MM.1S (cell line): ENCODE data around the gene OGFOD3.

ENCODE experiments used
- EZH2 ChIP-seq: fragments of 300-600 bp; sonication (generic); optimal IDR thresholded peaks from 2 replicates; pipeline ENCODE3; 2017; ENCODE audit warnings: low read depth, mild to moderate bottlenecking, antibody characterized with exemption, low read length, mixed read lengths
- EZH2phosphoT487 ChIP-seq: fragments of 300-600 bp; sonication (generic); IDR thresholded peaks from 2 replicates; pipeline ENCODE4 v1.6.1; 2018; ENCODE audit warnings: antibody characterized with exemption, low read length
- TF ChIP-seq, protein P1 (sequence below): fragments of 300-600 bp; sonication (generic); IDR thresholded peaks from 2 replicates; pipeline ENCODE4 v1.5.1; 2016; ENCODE audit warnings: antibody characterized with exemption, low read length, mixed read lengths

DNA sequence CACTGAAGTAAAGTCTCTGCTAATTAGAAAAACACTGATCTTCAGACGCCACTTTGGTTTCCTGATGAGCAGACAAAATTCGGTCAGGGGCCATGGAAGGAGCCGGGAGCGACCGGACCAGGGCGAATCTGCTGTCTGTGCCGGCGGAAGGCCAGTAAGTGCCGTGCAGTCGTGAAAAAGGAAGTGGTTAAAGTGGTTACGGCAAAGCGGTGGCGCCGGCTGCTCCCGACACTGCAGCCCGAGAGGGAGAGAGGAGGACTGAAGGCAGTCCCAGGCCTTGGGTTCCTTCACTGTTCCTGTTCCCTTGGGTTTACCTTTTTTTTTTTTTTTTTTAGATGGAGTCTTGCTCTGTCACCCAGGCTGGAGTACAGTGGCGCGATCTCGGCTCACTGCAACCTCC lies 17.6 kb downstream of the OGFOD3 start:
- TF ChIP-seq, protein P1, sequence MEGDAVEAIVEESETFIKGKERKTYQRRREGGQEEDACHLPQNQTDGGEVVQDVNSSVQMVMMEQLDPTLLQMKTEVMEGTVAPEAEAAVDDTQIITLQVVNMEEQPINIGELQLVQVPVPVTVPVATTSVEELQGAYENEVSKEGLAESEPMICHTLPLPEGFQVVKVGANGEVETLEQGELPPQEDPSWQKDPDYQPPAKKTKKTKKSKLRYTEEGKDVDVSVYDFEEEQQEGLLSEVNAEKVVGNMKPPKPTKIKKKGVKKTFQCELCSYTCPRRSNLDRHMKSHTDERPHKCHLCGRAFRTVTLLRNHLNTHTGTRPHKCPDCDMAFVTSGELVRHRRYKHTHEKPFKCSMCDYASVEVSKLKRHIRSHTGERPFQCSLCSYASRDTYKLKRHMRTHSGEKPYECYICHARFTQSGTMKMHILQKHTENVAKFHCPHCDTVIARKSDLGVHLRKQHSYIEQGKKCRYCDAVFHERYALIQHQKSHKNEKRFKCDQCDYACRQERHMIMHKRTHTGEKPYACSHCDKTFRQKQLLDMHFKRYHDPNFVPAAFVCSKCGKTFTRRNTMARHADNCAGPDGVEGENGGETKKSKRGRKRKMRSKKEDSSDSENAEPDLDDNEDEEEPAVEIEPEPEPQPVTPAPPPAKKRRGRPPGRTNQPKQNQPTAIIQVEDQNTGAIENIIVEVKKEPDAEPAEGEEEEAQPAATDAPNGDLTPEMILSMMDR, result no peak
- TF ChIP-seq EZH2, result no peak
- no peak for TF ChIP-seq EZH2phosphoT487
